ENCODE results near the gene BROX.
"Not testable (repeated sequence)": the region's sequence is repeated elsewhere in the genome, so short reads cannot be mapped to it uniquely, and the experiment has no call there.

The BROX gene

GRCh38 chr1:222739465-222739864, 27.1 kb downstream of the BROX start:
- ChIA-PET POLR2A (no interaction called here), CTCF (interaction anchor here (0.6 to 1.8 kb wide), 16 partner anchors 12 to 390 kb away, joined by 3 to 14 read pairs (median 4); no protein-coding TSS in a partner anchor)
- no peak for DNase-seq
- H3K4me1 ChIP-seq (ENCODE audit: control extremely low read depth in 1 of 4, control insufficient read depth in 4 of 4, insufficient read depth in 4 of 4, low read length in 3 of 4), result no peaks in the 10 kb centered on the region
- H3K36me3 ChIP-seq (ENCODE audit: control insufficient read depth in 4 of 4, insufficient read depth in 4 of 4, low read length in 3 of 4), result peaks cover 0 to 17% (median 8%) of the 10 kb centered on the region in 4 experiments
- no CpG with 5 or more reads among the region's 2 CpGs for WGBS (ENCODE audit: insufficient coverage)
- H3K9me3 ChIP-seq (ENCODE audit: control extremely low read depth in 1 of 5, control insufficient read depth in 4 of 5, insufficient read depth in 2 of 5, low read depth in 1 of 5, low read length in 4 of 5), result no peaks in the 10 kb centered on the region
- H3K4me3 ChIP-seq (ENCODE audit: control insufficient read depth in 1 of 7, extremely low read depth in 1 of 7, insufficient read depth in 4 of 7, low read depth in 2 of 7, low read length in 6 of 7), result no peak overlapping the region
- no peaks in the 10 kb centered on the region for H3K27me3 ChIP-seq (replicated peaks in 2 of 5; ENCODE audit: control insufficient read depth in 4 of 5, insufficient read depth in 5 of 5, low read length in 4 of 5)
- no peak overlapping the region for H3K27ac ChIP-seq (ENCODE audit: insufficient read depth in 1 of 2, low read depth in 1 of 2, low read length in 2 of 2, poor library complexity in 1 of 2, severe bottlenecking in 2 of 2)

GRCh38 chr1:222739929-222740328, 27.6 kb downstream of the BROX start:
- no peak for DNase-seq
- no CpG with 5 or more reads among the region's 1 CpG for WGBS (ENCODE audit: insufficient coverage)
- Histone ChIP-seq H3K27me3 (replicated peaks in 2 of 5; ENCODE audit: control insufficient read depth in 4 of 5, insufficient read depth in 5 of 5, low read length in 4 of 5) (no peaks in the 10 kb centered on the region), H3K4me3 (ENCODE audit: control insufficient read depth in 1 of 7, extremely low read depth in 1 of 7, insufficient read depth in 4 of 7, low read depth in 2 of 7, low read length in 6 of 7) (no peak overlapping the region), H3K4me1 (ENCODE audit: control extremely low read depth in 1 of 4, control insufficient read depth in 4 of 4, insufficient read depth in 4 of 4, low read length in 3 of 4) (no peaks in the 10 kb centered on the region), H3K27ac (ENCODE audit: insufficient read depth in 1 of 2, low read depth in 1 of 2, low read length in 2 of 2, poor library complexity in 1 of 2, severe bottlenecking in 2 of 2) (no peak overlapping the region), H3K36me3 (ENCODE audit: control insufficient read depth in 4 of 4, insufficient read depth in 4 of 4, low read length in 3 of 4) (peaks cover 0 to 13% (median 7%) of the 10 kb centered on the region in 4 experiments), H3K9me3 (ENCODE audit: control extremely low read depth in 1 of 5, control insufficient read depth in 4 of 5, insufficient read depth in 2 of 5, low read depth in 1 of 5, low read length in 4 of 5) (no peaks in the 10 kb centered on the region)
- POLR2A ChIA-PET, result no interaction called here
- CTCF ChIA-PET, result interaction anchor here (1.0 to 1.8 kb wide), 10 partner anchors 10 to 394 kb away, joined by 3 to 14 read pairs (median 4); no protein-coding TSS in a partner anchor

- CTCF ChIA-PET, result interaction anchor here (0.6 to 2.1 kb wide), 5 partner anchors 8 to 381 kb away, joined by 3 to 11 read pairs (median 3); no protein-coding TSS in a partner anchor
- DNase-seq; H3K27ac ChIP-seq (ENCODE audit: insufficient read depth in 1 of 2, low read depth in 1 of 2, low read length in 2 of 2, poor library complexity in 1 of 2, severe bottlenecking in 2 of 2); H3K27me3 ChIP-seq (replicated peaks in 2 of 5; ENCODE audit: control insufficient read depth in 4 of 5, insufficient read depth in 5 of 5, low read length in 4 of 5); H3K4me1 ChIP-seq (ENCODE audit: control extremely low read depth in 1 of 4, control insufficient read depth in 4 of 4, insufficient read depth in 4 of 4, low read length in 3 of 4); H3K9me3 ChIP-seq (ENCODE audit: control extremely low read depth in 1 of 5, control insufficient read depth in 4 of 5, insufficient read depth in 2 of 5, low read depth in 1 of 5, low read length in 4 of 5); POLR2A ChIA-PET; H3K36me3 ChIP-seq (ENCODE audit: control insufficient read depth in 4 of 4, insufficient read depth in 4 of 4, low read length in 3 of 4); H3K4me3 ChIP-seq (ENCODE audit: control insufficient read depth in 1 of 7, extremely low read depth in 1 of 7, insufficient read depth in 4 of 7, low read depth in 2 of 7, low read length in 6 of 7): not testable (repeated sequence)
- 80% methylated on average over 1 of the region's 5 CpGs for WGBS (ENCODE audit: insufficient coverage)
Measured at GRCh38 chr1:222741630-222742457, 29.5 kb downstream of the BROX start.

- Histone ChIP-seq H3K4me1 (ENCODE audit: control extremely low read depth in 1 of 4, control insufficient read depth in 4 of 4, insufficient read depth in 4 of 4, low read length in 3 of 4) (peaks cover 0 to 6% (median 3%) of the 10 kb centered on the region in 4 experiments), H3K27me3 (replicated peaks in 2 of 5; ENCODE audit: control insufficient read depth in 4 of 5, insufficient read depth in 5 of 5, low read length in 4 of 5) (no peaks in the 10 kb centered on the region), H3K9me3 (ENCODE audit: control extremely low read depth in 1 of 5, control insufficient read depth in 4 of 5, insufficient read depth in 2 of 5, low read depth in 1 of 5, low read length in 4 of 5) (no peaks in the 10 kb centered on the region), H3K36me3 (ENCODE audit: control insufficient read depth in 4 of 4, insufficient read depth in 4 of 4, low read length in 3 of 4) (no peaks in the 10 kb centered on the region), H3K4me3 (ENCODE audit: control insufficient read depth in 1 of 7, extremely low read depth in 1 of 7, insufficient read depth in 4 of 7, low read depth in 2 of 7, low read length in 6 of 7) (no peak overlapping the region), H3K27ac (ENCODE audit: insufficient read depth in 1 of 2, low read depth in 1 of 2, low read length in 2 of 2, poor library complexity in 1 of 2, severe bottlenecking in 2 of 2) (no peak overlapping the region)
- DNase-seq, result no peak
- POLR2A ChIA-PET, result no interaction called here
- CTCF ChIA-PET, result interaction anchor here (2.4 kb wide), 1 partner anchor 9 kb away, joined by 11 read pairs; no protein-coding TSS in a partner anchor
Measured at GRCh38 chr1:222749927-222750326, 37.6 kb downstream of the BROX start.

GRCh38 chr1:222750651-222751050, 38.3 kb downstream of the BROX start:
- no peaks in the 10 kb centered on the region for H3K27me3 ChIP-seq (replicated peaks in 2 of 5; ENCODE audit: control insufficient read depth in 4 of 5, insufficient read depth in 5 of 5, low read length in 4 of 5)
- no peak overlapping the region for H3K4me3 ChIP-seq (ENCODE audit: control insufficient read depth in 1 of 7, extremely low read depth in 1 of 7, insufficient read depth in 4 of 7, low read depth in 2 of 7, low read length in 6 of 7)
- CTCF ChIA-PET, result interaction anchor here (0.6 to 2.4 kb wide), 5 partner anchors 10 to 342 kb away, joined by 3 to 11 read pairs (median 4); no protein-coding TSS in a partner anchor
- no peak overlapping the region for H3K27ac ChIP-seq (ENCODE audit: insufficient read depth in 1 of 2, low read depth in 1 of 2, low read length in 2 of 2, poor library complexity in 1 of 2, severe bottlenecking in 2 of 2)
- no peak for DNase-seq
- H3K9me3 ChIP-seq (ENCODE audit: control extremely low read depth in 1 of 5, control insufficient read depth in 4 of 5, insufficient read depth in 2 of 5, low read depth in 1 of 5, low read length in 4 of 5), result no peaks in the 10 kb centered on the region
- WGBS (ENCODE audit: insufficient coverage), result no CpG with 5 or more reads among the region's 1 CpG
- POLR2A ChIA-PET, result interaction anchor here (0.6 kb wide), 1 partner anchor 29 kb away, joined by 4 read pairs; no protein-coding TSS in a partner anchor
- no peaks in the 10 kb centered on the region for H3K36me3 ChIP-seq (ENCODE audit: control insufficient read depth in 4 of 4, insufficient read depth in 4 of 4, low read length in 3 of 4)
- H3K4me1 ChIP-seq (ENCODE audit: control extremely low read depth in 1 of 4, control insufficient read depth in 4 of 4, insufficient read depth in 4 of 4, low read length in 3 of 4), result peaks cover 0 to 6% (median 3%) of the 10 kb centered on the region in 4 experiments

GRCh38 chr1:222751255-222751654, 38.9 kb downstream of the BROX start:
- H3K36me3 ChIP-seq (ENCODE audit: control insufficient read depth in 4 of 4, insufficient read depth in 4 of 4, low read length in 3 of 4), result no peaks in the 10 kb centered on the region
- H3K27me3 ChIP-seq (replicated peaks in 2 of 5; ENCODE audit: control insufficient read depth in 4 of 5, insufficient read depth in 5 of 5, low read length in 4 of 5), result no peaks in the 10 kb centered on the region
- no peak for DNase-seq
- H3K4me1 ChIP-seq (ENCODE audit: control extremely low read depth in 1 of 4, control insufficient read depth in 4 of 4, insufficient read depth in 4 of 4, low read length in 3 of 4), result peaks cover 0 to 6% (median 3%) of the 10 kb centered on the region in 4 experiments
- H3K9me3 ChIP-seq (ENCODE audit: control extremely low read depth in 1 of 5, control insufficient read depth in 4 of 5, insufficient read depth in 2 of 5, low read depth in 1 of 5, low read length in 4 of 5), result no peaks in the 10 kb centered on the region
- no peak overlapping the region for H3K4me3 ChIP-seq (ENCODE audit: control insufficient read depth in 1 of 7, extremely low read depth in 1 of 7, insufficient read depth in 4 of 7, low read depth in 2 of 7, low read length in 6 of 7)
- POLR2A ChIA-PET, result no interaction called here
- no peak overlapping the region for H3K27ac ChIP-seq (ENCODE audit: insufficient read depth in 1 of 2, low read depth in 1 of 2, low read length in 2 of 2, poor library complexity in 1 of 2, severe bottlenecking in 2 of 2)
- WGBS (ENCODE audit: insufficient coverage), result no CpG with 5 or more reads among the region's 3 CpGs
- CTCF ChIA-PET, result interaction anchor here (0.6 to 2.4 kb wide), 9 partner anchors 9 to 373 kb away, joined by 3 to 11 read pairs (median 3); no protein-coding TSS in a partner anchor
